Endothelial cell of umbilical vein (primary cell): ENCODE measurements around the gene DNASE1L1. TPM values are rescaled to one million over a fixed set of nuclear protein-coding genes. Genes with fewer than 3 reads are reported as not detected.

Source experiments
- BruUV-seq: library from RNA; stranded (reverse); fragments of 400-500 nt; replicated peaks from 2 replicates; lab custom pipeline; 2021; lab: Mats Ljungman, UMichigan
- CTCF ChIA-PET: fragments of 300-600, 350-600 bp; sonication (Branson Sonifier 250); formaldehyde crosslinking; loops from one replicate; lab custom pipeline; 2021; ENCODE audit warnings: antibody characterized with exemption, inconsistent platforms; lab: Charles Lee
- POLR2A ChIA-PET: fragments of 300-600, 350-600 bp; sonication (Branson Sonifier 250); formaldehyde crosslinking; loops from one replicate; lab custom pipeline; 2021; ENCODE audit warnings: antibody characterized with exemption, inconsistent platforms; lab: Charles Lee
- DNase-seq: peaks from one replicate; pipeline ENCODE4 v3.0.0-alpha.2; 2011; ENCODE audit warnings: low read depth, low spot score
- FAIRE-seq: peaks from 2 replicates; lab custom pipeline; 2011; peaks lifted over from hg19 to GRCh38; lab: Jason Lieb, UNC
- H2AFZ ChIP-seq: 2 replicates; pipeline ENCODE4 v1.6.0; 2012; ENCODE audit warnings: low read depth, low read length, control low read depth, inconsistent platforms
- H3K27ac ChIP-seq: 2 replicates; pipeline ENCODE4 v1.5.1; 2011; ENCODE audit warnings: low read depth, mild to moderate bottlenecking, control low read depth, low read length, moderate library complexity; ENCODE audit not compliant: insufficient read depth
- H3K27me3 ChIP-seq, 2 experiments: 2 replicates each; pipeline versions ENCODE4 v1.6.0 to v1.6.1; 2011; ENCODE audit warnings: low read length in 2 of 2, mixed read lengths in 1 of 2; ENCODE audit not compliant: control insufficient read depth in 2 of 2, insufficient read depth in 2 of 2
- H3K36me3 ChIP-seq, 2 experiments: 2 replicates in 1 of 2; 3 replicates in 1 of 2; pipeline ENCODE4 v1.5.1; 2011; ENCODE audit warnings: low read length in 2 of 2, mild to moderate bottlenecking in 1 of 2, moderate library complexity in 1 of 2; ENCODE audit not compliant: control insufficient read depth in 2 of 2, insufficient read depth in 2 of 2; ENCODE audit errors: extremely low read depth in 1 of 2
- H3K4me1 ChIP-seq: 3 replicates; pipeline ENCODE4 v1.5.1; 2011; ENCODE audit warnings: mild to moderate bottlenecking, low read length; ENCODE audit not compliant: control insufficient read depth, insufficient read depth; ENCODE audit errors: extremely low read depth
- H3K4me2 ChIP-seq: 2 replicates; pipeline ENCODE4 v1.6.1; 2011; ENCODE audit warnings: low read length, control low read depth, mixed read lengths; ENCODE audit not compliant: insufficient read depth
- H3K4me3 ChIP-seq, 3 experiments: fragments of 200-600 bp in 1 of 3; sonication (generic), shearing (Covaris generic) in 1 of 3; replicated peaks in 1 of 3; 2 replicates each; pipeline ENCODE4 v1.5.1; 2011 to 2016; ENCODE audit warnings: control low read depth in 3 of 3, low read length in 3 of 3, mild to moderate bottlenecking in 2 of 3, inconsistent platforms in 1 of 3, low read depth in 1 of 3, moderate library complexity in 1 of 3; ENCODE audit not compliant: insufficient read depth in 1 of 3
- H3K79me2 ChIP-seq: 2 replicates; pipeline ENCODE4 v1.6.0; 2012; ENCODE audit warnings: low read length, inconsistent platforms; ENCODE audit not compliant: control insufficient read depth, insufficient read depth
- H3K9ac ChIP-seq: replicated peaks from 2 replicates; pipeline ENCODE3; 2011; ENCODE audit warnings: low read length, control low read depth; ENCODE audit not compliant: insufficient read depth; ENCODE audit errors: extremely low read depth
- H3K9me1 ChIP-seq: replicated peaks from 3 replicates; pipeline ENCODE4 v1.6.0; 2011; ENCODE audit warnings: mild to moderate bottlenecking, low read length; ENCODE audit not compliant: control insufficient read depth, insufficient read depth; ENCODE audit errors: extremely low read depth
- H3K9me3 ChIP-seq: replicated peaks from 2 replicates; pipeline ENCODE4 v1.5.1; 2012; ENCODE audit warnings: low read length, inconsistent platforms; ENCODE audit not compliant: control insufficient read depth, insufficient read depth
- H4K20me1 ChIP-seq: replicated peaks from 2 replicates; pipeline ENCODE3; 2011; ENCODE audit warnings: mild to moderate bottlenecking, low read length; ENCODE audit not compliant: control insufficient read depth, insufficient read depth; ENCODE audit errors: extremely low read depth
- CTCF ChIP-seq, 2 donors: IDR thresholded peaks; 1 replicate in 1 of 2; 2 replicates in 1 of 2; pipeline ENCODE4 v1.5.1; 2011; ENCODE audit warnings: low read length in 2 of 2, mild to moderate bottlenecking in 2 of 2, moderate library complexity in 2 of 2, control low read depth in 1 of 2, inconsistent platforms in 1 of 2, low read depth in 1 of 2; ENCODE audit not compliant: insufficient read depth in 1 of 2; ENCODE audit errors: extremely low read depth in 1 of 2
- EZH2 ChIP-seq: IDR thresholded peaks from 2 replicates; pipeline ENCODE4 v1.6.1; 2012; ENCODE audit warnings: borderline replicate concordance, low read depth, mild to moderate bottlenecking, moderate library complexity, low read length, inconsistent platforms; ENCODE audit not compliant: severe bottlenecking
- FOS ChIP-seq: IDR thresholded peaks from 2 replicates; pipeline ENCODE4 v1.6.1; 2011; ENCODE audit warnings: mild to moderate bottlenecking, low read length, moderate library complexity, borderline replicate concordance; ENCODE audit not compliant: insufficient read depth
- GATA2 ChIP-seq: IDR thresholded peaks from 2 replicates; pipeline ENCODE4 v1.7.0; 2011; ENCODE audit warnings: low read depth, mild to moderate bottlenecking, moderate library complexity, mixed read lengths, low read length; ENCODE audit not compliant: insufficient read length, insufficient read depth
- JUN ChIP-seq: IDR thresholded peaks from 2 replicates; pipeline ENCODE4 v1.6.1; 2011; ENCODE audit warnings: borderline replicate concordance, low read depth; ENCODE audit not compliant: insufficient read length, insufficient read depth
- MAX ChIP-seq: IDR thresholded peaks from 2 replicates; pipeline ENCODE4 v1.6.1; 2011; ENCODE audit not compliant: insufficient read depth, insufficient read length
- MYC ChIP-seq: IDR thresholded peaks from one replicate; pipeline ENCODE4 v1.6.1; 2011; ENCODE audit warnings: mild to moderate bottlenecking, low read depth, low read length
- POLR2A ChIP-seq: IDR thresholded peaks from 2 replicates; pipeline ENCODE4 v1.6.1; 2012; ENCODE audit warnings: low read depth, mild to moderate bottlenecking, control low read depth, low read length
- POLR2AphosphoS5 ChIP-seq: IDR thresholded peaks from 2 replicates; pipeline ENCODE4 v1.6.1; 2012; ENCODE audit warnings: low read depth, mild to moderate bottlenecking, control low read depth, low read length, moderate library complexity; ENCODE audit not compliant: insufficient read depth
- dilution Hi-C: fragments of 300-500 bp; cut with MboI; formaldehyde crosslinking; loops from one replicate; pipeline ENCODE4 v1.15.0; 2019; ENCODE audit warnings: low sequenced_read_pairs; ENCODE audit not compliant: extremely low pct_ligation_motif_present
- intact Hi-C: fragments of 100-400 bp; cut with micrococcal nuclease; formaldehyde crosslinking; loops from one replicate; pipeline ENCODE4 v1.10.0; 2022
- polyA plus RNA-seq, 4 experiments: library from polyadenylated mRNA; depleted of rRNA in 3 of 4; stranded (reverse) in 3 of 4; unstranded in 1 of 4; fragments of >200 nt; gene quantifications; 2 replicates each; pipeline versions ENCODE4 v1.2.1 to v1.2.3, GENCODE V29; 2011 to 2012; ENCODE audit warnings: missing spikeins in 1 of 4
- total RNA-seq: library from RNA; stranded (reverse); gene quantifications from 2 replicates; pipeline ENCODE4 v1.2.3, GENCODE V29; 2021

DNASE1L1 gene
- total and polyA plus RNA-seq, 2 donors (not counting 3 experiments of a cell fraction or from before 2014, with no cell fraction given): 61.5 to 84.9 TPM

- Histone ChIP-seq H3K27ac (no peak overlapping the region), H3K36me3 (peaks cover 0 to 28% of the 10 kb centered on the region in 2 experiments), H4K20me1 (no peaks in the 10 kb centered on the region), H3K4me2 (no peak overlapping the region), H3K27me3 (no peaks in the 10 kb centered on the region), H3K4me3 (no peak overlapping the region), H2AFZ (no peak overlapping the region), H3K9me1 (no peaks in the 10 kb centered on the region), H3K9me3 (no peaks in the 10 kb centered on the region), H3K79me2 (peaks cover 25% of the 10 kb centered on the region), H3K9ac (no peak overlapping the region), H3K4me1 (peaks cover 8% of the 10 kb centered on the region)
- no peak for FAIRE-seq
- no TSS peak for BruUV-seq
- dilution Hi-C loops: no loop called here
- ChIA-PET CTCF (no interaction called here), POLR2A (no interaction called here)
- no peak for DNase-seq
- TF ChIP-seq GATA2 (no peak), MAX (no peak), CTCF (IDR thresholded peaks at IDR 0.05; ENCODE audit: extremely low read depth in 1 of 2, insufficient read depth in 1 of 2, low read depth in 1 of 2, low read length in 2 of 2) (no peak), MYC (no peak), FOS (no peak), JUN (no peak), POLR2A (no peak), EZH2 (no peak), POLR2AphosphoS5 (no peak)
- intact Hi-C loops: no loop called here
Observed at GRCh38 chrX:154448484-154448883, 39.4 kb upstream of the DNASE1L1 start.
